SKM-1 treated with dmso at 0.1 percent for 144 hours (cell line): Measurements from ENCODE around the gene KAT2B.

Experiments used
- DNase-seq: peaks from one replicate; lab custom pipeline; 2025; ENCODE audit not compliant: unreplicated experiment; lab: John Stamatoyannopoulos, UW

KAT2B gene

DNA sequence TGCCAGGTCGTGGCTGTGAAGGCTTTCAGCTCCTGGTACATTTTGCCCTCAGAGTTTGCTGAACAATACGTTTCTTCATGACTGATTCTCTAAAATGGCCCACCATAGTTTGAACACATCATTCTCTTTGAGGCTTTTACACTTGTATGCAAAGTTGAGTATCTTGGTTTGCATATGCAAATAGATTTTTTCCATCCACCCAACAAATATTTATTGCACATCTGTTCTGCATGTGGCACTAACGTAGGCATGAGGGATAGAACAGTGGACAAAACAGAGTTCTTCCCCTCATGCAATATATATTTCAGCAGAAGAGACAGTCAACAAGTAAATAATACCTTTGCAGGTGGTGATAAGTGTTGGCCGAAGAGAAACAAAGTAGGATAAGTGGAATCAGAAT lies 55.2 kb downstream of the KAT2B start:
- DNase-seq: no peak

DNA sequence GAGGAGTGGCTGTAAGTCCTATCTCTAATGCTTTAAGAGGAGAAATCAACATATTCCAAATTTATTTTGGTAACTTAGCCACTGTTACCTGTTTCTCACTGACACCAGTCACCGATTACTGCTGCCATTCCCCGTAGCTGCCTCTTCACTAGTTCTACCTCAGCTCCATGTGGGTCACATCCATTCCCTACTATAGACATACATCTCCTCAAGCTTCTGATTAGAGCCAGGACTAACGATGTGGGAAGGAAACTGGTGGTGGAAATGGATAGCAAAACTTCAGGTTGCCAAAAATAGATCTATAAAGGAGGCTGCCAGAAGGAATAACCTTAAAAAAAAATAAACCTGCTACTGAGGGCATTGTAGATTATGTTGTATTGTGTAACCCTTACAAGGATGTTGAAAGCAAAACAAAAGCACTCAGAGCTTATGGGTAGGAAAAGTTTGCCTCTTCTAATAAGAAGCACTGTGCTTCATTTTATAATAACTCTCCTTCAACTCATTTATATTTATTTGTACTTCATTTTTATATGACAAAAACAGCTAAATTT lies 56.0 kb downstream of the KAT2B start:
- no peak for DNase-seq

DNA sequence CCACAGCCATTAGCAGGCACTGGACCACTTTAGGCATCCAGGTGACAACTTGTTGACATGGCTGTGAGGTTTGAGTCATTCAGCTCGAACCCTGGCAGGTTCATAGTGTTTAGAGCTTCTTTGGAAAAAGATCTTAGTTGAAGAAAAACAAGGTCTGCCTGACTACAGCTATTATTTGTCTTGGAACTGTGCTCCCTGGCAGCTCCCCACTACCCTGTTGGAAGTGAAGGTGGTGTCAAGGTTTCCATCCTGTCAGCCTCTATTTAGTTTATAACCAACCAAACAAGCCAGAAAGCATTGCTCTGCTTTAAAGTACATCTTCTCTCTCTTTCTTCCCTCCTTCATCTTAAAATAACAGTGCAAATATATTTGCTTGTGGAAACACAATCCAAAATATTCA lies 56.8 kb downstream of the KAT2B start:
- DNase-seq: no peak

DNA sequence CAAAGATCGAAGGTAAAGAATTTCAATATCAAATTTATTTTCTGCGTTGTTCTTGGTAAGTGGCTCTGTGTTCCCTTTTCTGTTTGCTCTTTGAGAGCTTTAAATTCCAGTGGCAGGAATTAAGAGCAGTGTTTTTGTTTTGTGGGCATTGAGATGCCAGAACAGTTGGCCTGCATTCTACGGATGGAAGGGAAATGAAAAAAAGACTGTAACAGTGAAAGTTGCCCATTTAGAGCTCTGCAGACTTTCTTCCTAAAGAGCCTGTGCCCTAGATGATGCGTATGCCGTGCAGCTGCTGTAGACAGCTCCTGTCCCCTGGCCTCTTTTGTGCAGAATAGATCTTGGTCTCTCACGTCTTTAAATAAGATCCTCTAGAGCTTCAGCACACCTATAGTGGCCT lies 58.8 kb downstream of the KAT2B start:
- DNase-seq: no peak

DNA sequence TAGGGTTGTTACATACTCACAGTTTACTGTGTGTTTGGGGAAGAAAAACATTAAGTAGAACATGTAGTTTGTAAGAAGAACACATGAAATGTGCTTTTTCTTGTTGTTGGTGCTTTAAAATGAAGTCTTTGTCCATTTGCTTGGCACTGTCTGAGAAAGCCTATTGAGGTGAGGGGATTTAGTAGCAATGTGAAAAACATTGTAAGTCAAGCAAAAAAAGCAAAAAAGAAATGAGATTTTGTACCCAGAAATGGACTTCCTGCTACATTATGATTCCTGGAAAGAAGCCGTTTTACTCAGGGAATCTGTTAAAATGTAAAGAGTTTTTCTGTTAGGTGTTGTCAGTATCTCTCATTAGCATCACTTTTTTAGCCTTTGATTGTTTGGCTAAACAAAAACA lies 59.9 kb downstream of the KAT2B start:
- DNase-seq: no peak

DNA sequence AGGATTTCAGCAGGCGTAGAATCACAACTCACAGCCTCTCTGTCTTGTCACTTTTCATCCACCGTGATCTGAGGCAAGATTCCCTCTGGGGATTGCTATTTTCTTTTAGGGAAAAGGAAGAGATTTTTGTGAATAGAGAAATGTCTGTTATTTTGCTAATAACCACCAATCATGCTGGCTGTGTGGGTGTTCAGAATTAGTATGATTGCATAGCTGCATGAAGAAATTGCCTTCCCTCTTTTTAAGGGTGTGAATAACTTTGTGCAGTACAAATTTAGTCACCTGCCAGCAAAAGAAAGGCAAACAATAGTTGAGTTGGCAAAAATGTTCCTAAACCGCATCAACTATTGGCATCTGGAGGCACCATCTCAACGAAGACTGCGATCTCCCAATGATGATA lies 60.8 kb downstream of the KAT2B start:
- DNase-seq: no peak

DNA sequence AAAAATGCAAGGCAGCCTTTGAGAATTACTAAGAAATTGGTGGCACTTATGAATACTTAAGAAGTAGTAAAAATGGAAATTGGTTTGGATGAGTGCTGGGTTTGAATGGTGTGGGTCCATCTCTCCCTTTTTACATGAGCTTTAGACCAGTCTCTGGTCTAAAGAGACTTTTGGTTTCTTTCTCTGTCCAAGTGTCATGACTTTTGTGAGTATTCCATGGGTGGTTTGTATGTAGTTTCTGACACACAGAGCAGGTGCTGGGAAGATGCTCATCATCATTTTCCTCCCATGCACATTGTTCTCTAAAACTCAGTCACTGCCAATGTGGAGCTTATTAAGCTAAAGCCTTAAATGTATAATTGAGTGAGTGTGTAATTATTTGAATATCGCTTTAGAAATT lies 63.5 kb downstream of the KAT2B start:
- no peak for DNase-seq

DNA sequence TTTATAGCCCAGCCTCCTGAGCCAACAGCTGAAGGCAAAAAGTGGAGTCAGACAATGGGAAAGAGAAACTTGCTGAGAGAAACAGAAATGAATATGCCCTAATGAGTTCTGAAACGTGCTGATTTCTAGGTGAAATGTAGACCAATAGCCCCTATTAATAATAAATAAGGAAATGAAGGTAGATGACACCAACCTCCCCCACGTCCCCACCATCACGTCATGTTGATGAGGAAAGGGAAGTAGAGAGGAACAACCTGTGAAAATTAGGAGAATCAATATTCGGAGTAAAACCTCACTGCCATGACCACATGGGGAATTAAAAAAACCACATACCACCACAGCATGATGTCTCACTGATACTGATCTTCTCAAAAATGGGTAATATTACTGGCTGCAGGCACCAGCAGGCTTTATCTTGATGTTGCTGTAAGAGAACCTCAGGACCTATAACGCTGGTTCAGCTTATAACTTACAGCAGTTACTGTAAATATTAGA lies 64.0 kb downstream of the KAT2B start:
- peak; percentile 24 for DNase-seq

DNA sequence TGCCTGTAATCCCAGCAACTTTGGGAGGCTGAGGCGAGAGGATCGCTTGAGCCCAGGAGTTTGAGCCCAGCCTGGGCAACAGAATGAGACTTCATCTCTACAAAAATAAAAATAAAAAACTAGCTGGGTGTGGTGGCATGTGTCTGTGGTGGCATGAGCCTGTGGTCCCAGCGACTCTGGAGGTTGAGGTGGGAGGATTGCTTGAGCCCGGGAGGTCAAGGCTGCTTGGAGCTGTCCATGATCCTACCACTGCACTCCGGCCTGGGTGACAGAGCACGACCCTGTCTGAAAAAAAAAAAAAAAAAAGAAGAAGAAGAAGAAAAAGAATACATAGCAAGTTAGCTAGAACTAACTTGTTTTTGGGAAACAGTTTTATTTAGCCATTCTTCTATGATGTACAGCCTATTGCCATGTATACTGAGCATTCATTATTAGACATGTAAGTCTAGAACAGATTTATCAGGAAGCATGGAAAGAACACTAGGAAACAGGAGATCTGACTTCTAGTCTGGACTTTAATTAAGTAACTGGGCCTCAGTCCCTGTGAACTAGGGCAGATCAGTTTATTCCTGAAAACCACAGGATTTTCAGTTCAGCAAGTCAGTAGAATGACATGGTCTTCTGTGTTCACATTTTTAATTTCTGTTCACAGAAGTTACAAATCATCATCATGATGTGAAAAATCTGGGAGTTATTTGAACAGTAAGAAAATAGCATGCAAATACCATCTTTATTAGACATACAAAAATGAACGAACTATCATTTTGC lies 65.5 kb downstream of the KAT2B start:
- no peak for DNase-seq

DNA sequence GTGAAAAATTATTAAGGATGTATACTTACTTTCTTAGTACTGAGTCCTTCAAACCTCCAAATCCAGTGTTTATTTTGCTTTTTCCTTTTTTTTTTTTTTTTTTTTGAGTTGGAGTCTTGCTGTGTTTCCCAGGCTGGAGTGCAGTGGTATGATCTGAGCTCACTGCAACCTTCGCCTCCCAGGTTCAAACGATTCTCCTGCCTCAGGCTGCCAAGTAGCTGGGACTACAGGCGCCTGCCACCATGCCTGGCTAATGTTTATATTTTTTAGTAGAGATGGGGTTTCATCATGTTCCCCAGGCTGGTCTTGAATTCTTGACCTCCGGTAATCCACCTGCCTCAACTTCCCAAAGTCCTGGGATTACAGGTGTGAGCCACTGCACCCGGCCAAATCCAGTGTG lies 67.5 kb downstream of the KAT2B start:
- DNase-seq: no peak

DNA sequence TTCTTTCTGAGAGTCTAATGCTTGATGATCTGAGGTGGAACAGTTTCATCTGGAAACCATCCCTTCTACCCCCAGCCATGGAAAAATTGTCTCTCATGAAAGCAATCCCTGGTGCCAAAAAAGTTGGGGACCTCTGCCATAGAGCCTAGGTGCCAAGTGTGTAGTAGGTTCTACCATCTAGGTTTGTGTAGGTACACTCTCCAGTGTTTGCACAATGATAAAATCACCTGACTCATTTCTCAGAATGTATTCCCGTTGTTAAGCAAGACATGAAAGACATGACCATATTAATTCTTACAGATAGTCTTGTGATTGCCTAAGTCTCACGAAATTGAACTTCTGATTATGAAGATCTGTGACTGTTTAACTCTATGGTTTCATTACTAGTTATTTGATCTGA lies 68.6 kb downstream of the KAT2B start:
- DNase-seq: no peak

DNA sequence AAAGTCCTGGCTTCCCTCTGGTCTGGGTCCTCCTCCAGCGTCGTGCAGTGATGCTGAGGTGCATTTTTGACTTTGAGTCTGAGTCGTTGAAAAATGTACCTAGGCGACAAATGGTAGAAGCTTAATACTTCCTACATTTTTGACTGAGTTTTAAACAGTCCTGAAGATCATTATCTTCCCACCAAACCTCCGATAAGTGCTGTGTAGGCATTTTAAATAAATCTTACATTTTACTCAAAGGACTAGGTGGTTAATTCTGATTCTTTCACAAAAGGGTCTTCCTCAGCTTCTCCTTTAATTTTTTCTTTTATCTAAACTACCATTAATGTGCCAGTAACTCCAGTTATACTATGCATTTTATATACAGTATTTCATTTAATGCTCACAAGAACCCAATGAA lies 70.6 kb downstream of the KAT2B start:
- DNase-seq: no peak

DNA sequence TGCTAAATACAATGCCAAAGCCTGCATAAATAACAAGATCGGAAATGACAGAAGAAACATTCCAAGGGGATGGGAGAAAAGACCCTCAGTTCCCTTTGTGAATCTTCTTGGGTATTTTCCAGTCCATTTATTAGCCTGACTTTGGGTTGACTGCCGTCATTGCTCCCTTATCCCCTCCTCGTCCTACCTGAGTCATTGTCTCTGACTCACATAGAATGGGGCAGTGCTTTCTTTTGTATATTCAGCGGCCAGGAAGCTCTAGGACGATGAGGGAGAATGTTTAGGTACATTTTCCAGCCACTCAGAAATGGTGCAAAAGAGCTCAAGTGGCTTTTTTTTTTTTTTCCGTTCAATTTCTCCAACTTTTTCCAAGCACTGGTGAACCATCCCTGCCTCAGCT lies 71.6 kb downstream of the KAT2B start:
- no peak for DNase-seq

DNA sequence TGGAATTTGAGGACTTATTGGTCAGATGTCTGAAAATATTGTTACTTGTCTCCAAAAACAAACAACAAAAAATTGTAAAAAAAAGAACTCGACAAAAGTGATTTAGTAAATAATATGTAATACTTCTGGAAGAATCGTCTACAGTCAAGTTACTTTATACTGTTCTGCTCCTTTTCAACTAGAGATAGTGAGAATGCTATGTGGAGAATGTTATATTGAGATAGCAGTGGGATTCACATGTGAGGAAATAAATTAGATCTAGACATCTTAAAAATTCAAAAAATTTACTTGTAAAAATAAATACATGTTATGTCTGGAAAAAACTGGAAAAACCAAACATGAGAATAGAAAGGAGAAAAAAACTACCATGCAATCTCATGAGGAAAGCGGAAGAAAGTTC lies 80.8 kb downstream of the KAT2B start:
- no peak for DNase-seq

DNA sequence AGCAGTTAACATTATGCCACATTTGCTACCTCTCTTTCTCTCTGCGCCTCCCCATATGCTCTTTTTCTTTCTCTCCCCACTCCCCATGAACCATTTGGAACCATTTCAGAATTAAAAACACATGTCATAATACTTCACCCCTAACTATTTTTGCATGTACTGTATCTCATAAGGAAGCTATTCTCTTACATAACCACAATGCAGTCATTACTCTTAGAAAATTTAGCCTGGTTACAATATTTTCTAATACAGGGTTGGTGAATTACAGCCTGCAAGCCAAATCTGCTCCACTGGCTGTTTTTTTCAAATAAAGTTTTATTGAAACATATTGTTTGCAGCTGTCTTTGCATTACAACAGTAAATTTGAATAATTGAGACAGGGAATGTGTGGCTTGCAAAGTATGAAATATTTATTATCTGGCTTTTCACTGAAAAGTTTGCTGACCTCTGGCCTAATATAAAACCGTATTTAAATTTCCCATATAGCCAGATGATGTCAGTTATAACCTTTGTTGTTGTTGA lies 82.9 kb downstream of the KAT2B start:
- DNase-seq: no peak

DNA sequence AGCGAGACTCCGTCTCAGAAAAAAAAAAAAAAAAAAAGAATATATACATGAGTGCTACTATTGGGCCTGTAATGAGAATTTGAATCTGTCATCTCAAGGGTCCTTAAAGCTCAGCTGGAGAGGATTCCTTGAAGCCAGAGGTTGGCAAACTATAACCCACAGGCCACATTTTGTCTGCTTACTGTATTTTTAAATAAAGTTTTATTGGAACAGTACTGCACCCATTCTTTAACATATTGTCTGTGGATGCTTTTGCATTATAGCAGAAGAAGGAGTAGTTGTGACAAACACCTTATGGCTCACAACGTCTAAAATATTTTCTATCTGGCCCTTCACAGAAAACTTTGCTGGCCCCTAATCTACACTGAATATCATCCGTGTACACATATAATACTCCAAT lies 85.0 kb downstream of the KAT2B start:
- DNase-seq: no peak

DNA sequence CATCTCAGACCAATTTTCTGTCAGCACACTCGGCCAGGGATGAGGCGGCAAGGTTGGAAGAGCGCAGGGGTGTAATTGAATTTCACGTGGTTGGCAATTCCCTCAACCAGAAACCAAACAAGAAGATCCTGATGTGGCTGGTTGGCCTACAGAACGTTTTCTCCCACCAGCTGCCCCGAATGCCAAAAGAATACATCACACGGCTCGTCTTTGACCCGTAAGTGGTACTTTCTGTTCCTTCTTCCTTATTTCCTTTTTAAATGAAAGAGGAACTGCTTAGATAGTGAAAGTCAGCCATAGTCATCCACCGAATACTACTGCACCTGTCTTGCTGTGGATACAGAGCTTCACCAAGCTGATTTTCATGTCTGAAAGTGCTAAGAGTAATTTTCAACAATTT lies 85.7 kb downstream of the KAT2B start:
- DNase-seq: peak; percentile 89

DNA sequence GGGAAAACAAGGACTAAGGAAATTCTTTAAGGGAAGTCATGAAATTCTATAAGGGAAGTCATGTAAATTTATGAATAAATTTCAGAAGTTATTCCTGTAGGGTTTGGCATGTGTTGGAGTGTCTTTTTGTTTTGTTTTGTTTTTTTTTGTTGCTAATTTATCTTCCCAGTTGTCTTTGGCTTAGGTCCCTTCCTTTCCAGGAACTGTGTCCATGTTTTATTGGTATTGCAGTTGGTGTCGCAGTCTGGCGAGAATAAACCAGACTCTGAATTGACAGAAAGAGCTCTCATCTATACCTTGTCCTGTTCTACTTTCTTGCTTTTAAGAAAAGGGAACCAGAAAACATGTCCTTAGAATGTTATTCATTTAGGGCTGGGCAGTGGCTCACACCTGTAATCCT lies 88.1 kb downstream of the KAT2B start:
- DNase-seq: no peak

DNA sequence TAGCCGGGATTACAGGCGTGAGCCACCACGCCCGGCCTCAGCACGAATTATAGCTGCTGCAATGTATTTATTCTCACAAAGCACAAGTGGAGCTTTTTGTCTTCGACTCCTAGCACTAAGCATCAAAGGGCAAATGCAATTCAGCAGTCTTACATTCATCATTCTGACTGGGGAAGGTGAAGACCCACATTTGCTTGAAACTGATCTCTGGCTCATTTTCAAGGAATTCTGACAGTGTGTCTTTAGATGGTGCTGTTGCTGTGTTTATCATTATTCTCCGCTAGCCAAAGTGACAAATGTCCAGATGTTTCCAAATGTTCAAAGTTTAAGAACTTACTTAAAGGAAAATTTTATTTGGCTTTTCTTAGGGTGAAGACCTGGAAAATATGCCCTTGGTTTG lies 89.9 kb downstream of the KAT2B start:
- DNase-seq: no peak

DNA sequence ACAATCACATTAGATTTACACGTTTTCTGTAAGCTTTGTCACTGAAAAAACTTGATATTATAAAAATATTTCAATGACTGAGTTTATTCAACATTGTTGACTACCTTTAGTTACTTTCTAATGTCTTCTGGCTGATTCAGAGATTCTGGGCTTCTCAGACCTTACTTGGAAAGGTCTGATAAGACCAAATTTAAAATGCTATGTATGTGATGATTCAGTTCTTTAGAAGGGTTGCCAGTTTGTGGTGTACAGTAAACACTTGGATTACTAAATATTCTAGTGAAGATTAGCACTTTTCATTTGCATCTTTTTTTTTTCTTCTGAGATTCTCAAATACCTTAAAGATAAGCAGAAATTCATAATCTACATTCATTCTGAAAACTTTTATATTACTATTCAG lies 96.0 kb downstream of the KAT2B start:
- DNase-seq: no peak

DNA sequence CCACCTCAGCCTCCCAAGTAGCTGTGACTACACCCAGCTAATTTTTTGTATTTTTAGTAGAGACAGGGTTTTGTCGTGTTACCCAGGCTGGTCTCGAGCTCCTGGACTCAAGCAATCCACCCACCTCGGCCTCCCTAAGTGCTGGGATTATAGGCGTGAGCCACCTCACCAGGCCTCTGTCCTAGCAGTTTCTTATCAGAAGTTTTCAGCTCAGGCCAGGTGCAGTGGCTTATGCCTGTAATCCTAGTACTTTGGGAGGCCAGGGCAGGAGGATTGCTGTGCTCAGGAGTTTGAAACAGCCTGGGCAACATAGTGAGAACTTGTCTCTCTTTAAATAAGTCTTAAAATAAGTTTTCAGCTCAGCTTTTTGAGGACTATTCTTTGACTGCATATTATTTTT lies 97.4 kb downstream of the KAT2B start:
- DNase-seq: no peak

DNA sequence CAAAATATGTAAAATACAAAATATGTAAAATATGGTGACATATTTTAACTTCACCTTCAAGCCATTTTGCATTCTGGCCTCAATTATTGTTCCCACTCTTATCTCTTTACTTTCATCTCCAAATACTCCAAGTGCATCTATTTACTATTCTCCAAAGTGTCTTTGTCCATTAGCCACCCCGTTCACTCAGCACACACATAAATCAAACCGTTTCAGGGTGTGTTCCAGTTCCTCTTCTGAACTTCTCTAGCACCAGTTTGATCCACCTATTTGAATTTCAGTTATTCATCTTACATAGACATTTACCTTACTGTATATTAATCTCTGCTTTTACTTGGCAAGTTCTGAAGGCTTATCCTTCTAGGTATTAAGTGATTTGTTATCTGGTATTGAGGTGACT lies 100.6 kb downstream of the KAT2B start:
- no peak for DNase-seq

DNA sequence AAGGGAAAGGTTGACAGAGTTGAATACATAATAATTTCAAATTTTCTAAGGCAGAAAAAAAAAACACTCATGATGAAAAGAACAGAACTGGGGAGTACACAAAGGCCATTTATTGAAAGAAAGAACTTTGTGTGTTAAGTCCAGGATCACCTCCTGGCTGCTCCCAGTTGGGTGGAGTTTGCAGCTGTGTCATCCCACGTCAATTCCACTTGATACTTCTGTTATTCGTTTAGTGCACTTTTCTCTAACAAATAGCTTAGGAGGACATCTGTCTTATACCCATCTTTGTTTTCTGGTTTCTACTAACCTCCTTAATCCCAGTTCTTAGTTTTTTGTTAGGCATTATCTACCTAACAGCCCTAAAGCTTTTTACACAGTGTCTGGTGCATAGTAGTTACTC lies 101.1 kb downstream of the KAT2B start:
- DNase-seq: no peak
